GM12878 (cell line): ENCODE data around the gene SALL3. TPM values are rescaled to one million over a fixed set of nuclear protein-coding genes. Genes with fewer than 3 reads are reported as not detected.

ENCODE experiments used
- ATAC-seq: fragments of 200-7000 bp; cut with Tn5 transposase; 3 replicates; pipeline ENCODE4 v1.9.1; 2020; ENCODE audit warnings: mild to moderate bottlenecking, moderate library complexity
- BruUV-seq: library from RNA; stranded (reverse); fragments of 400-500 nt; replicated peaks from 2 replicates; lab custom pipeline; 2021; lab: Mats Ljungman, UMichigan
- CTCF ChIA-PET: fragments of 300-600 bp; sonication (Branson Sonifier 250); formaldehyde crosslinking; extraction: SDS; loops from one replicate; lab custom pipeline; 2021; ENCODE audit warnings: inconsistent platforms; lab: Yijun Ruan, JAX
- POLR2A ChIA-PET: fragments of 350-600 bp; formaldehyde crosslinking; extraction: SDS; loops from one replicate; lab custom pipeline; 2021; ENCODE audit warnings: inconsistent platforms; lab: Charles Lee
- RAD21 ChIA-PET: fragments of 300-600 bp; sonication (Branson Sonifier 250); formaldehyde crosslinking; loops from one replicate; lab custom pipeline; 2023; ENCODE audit warnings: antibody characterized with exemption; ENCODE audit not compliant: unreplicated experiment; lab: Charles Lee
- SMC1A ChIA-PET: fragments of 300-600 bp; sonication (Branson Sonifier 250); formaldehyde crosslinking; loops from one replicate; lab custom pipeline; 2023; ENCODE audit not compliant: unreplicated experiment, uncharacterized antibody; lab: Charles Lee
- DNase-seq: peaks from one replicate; pipeline ENCODE4 v3.0.0-alpha.2; 2011; ENCODE audit warnings: low read depth, low spot score
- FAIRE-seq: peaks from 3 replicates; lab custom pipeline; 2011; peaks lifted over from hg19 to GRCh38; lab: Jason Lieb, UNC
- H2AFZ ChIP-seq: 2 replicates; pipeline ENCODE4 v1.6.0; 2011; ENCODE audit warnings: low read depth, low read length, control low read depth; ENCODE audit not compliant: control insufficient read depth
- H3K27ac ChIP-seq: 2 replicates; pipeline ENCODE4 v1.5.1; 2011; ENCODE audit warnings: control low read depth; ENCODE audit not compliant: control insufficient read depth, insufficient read depth
- H3K27me3 ChIP-seq, 2 experiments: replicated peaks in 1 of 2; 2 replicates each; pipeline versions ENCODE4 v1.6.0 to v1.6.1; 2011; ENCODE audit warnings: low read length in 1 of 2; ENCODE audit not compliant: control insufficient read depth in 2 of 2, insufficient read depth in 2 of 2
- H3K36me3 ChIP-seq, 2 experiments: 2 replicates each; pipeline ENCODE4 v1.5.1; 2011; ENCODE audit warnings: low read length in 1 of 2; ENCODE audit not compliant: control insufficient read depth in 2 of 2, insufficient read depth in 2 of 2
- H3K4me1 ChIP-seq: 2 replicates; pipeline ENCODE4 v1.6.1; 2011; ENCODE audit warnings: mild to moderate bottlenecking, low read length, moderate library complexity, mixed read lengths; ENCODE audit not compliant: control insufficient read depth, insufficient read depth
- H3K4me2 ChIP-seq: 2 replicates; pipeline ENCODE4 v1.6.0; 2011; ENCODE audit warnings: control low read depth; ENCODE audit not compliant: control insufficient read depth, insufficient read depth
- H3K4me3 ChIP-seq: fragments of 200-600 bp; sonication (generic); 2 replicates; pipeline ENCODE4 v1.5.1; 2016
- H3K79me2 ChIP-seq: 2 replicates; pipeline ENCODE4 v1.6.0; 2011; ENCODE audit warnings: low read length; ENCODE audit not compliant: control insufficient read depth, insufficient read depth
- H3K9ac ChIP-seq: 2 replicates; pipeline ENCODE4 v1.8.0; 2011; ENCODE audit warnings: low read length, control low read depth, mixed read lengths; ENCODE audit not compliant: control insufficient read depth, insufficient read depth
- H3K9me3 ChIP-seq: replicated peaks from 3 replicates; pipeline ENCODE4 v1.5.1; 2011; ENCODE audit warnings: mild to moderate bottlenecking, low read length; ENCODE audit not compliant: control insufficient read depth, insufficient read depth
- H4K20me1 ChIP-seq: 2 replicates; pipeline ENCODE4 v1.6.0; 2011; ENCODE audit not compliant: control insufficient read depth, insufficient read depth
- IKZF2 ChIP-seq, 2 experiments: fragments of 450-650 bp; IDR thresholded peaks; 2 replicates each; pipeline ENCODE4 v1.6.1; 2017; ENCODE audit warnings: mild to moderate bottlenecking in 2 of 2, moderate library complexity in 2 of 2
- IRF4 ChIP-seq: IDR thresholded peaks from 2 replicates; pipeline ENCODE4 v1.6.1; 2011; ENCODE audit warnings: low read depth, low read length
- MTA2 ChIP-seq: fragments of 450-650 bp; IDR thresholded peaks from 2 replicates; pipeline ENCODE4 v1.6.1; 2016; ENCODE audit warnings: low read depth, mild to moderate bottlenecking, moderate library complexity
- MTA3 ChIP-seq: IDR thresholded peaks from 2 replicates; pipeline ENCODE4 v1.6.1; 2012; ENCODE audit warnings: low read length, inconsistent platforms, borderline replicate concordance
- RELB ChIP-seq: fragments of 450-650 bp; IDR thresholded peaks from 2 replicates; pipeline ENCODE4 v1.6.1; 2017; ENCODE audit warnings: low read depth, mild to moderate bottlenecking, moderate library complexity
- SP1 ChIP-seq: IDR thresholded peaks from one replicate; pipeline ENCODE4 v1.6.1; 2011; ENCODE audit warnings: low read depth, low read length
- TBL1XR1 ChIP-seq: IDR thresholded peaks from 2 replicates; pipeline ENCODE4 v1.6.1; 2012; ENCODE audit warnings: low read depth, low read length, improper control_type of control experiment
- WGBS: methylation state at CpG from one replicate; pipeline ENCODE4 v1.1.6; 2016; ENCODE audit warnings: low lambda C conversion rate; ENCODE audit not compliant: insufficient replicate concordance, insufficient coverage; ENCODE audit errors: missing lambda C conversion rate; 5-methylcytosine and 5-hydroxymethylcytosine counted together
- in situ Hi-C: fragments of 300-500 bp; cut with MboI; formaldehyde crosslinking; loops from 9 replicates; pipeline ENCODE4 v1.14.3; 2018; ENCODE audit warnings: mixed read lengths
- intact Hi-C: fragments of 100-400 bp; cut with micrococcal nuclease; formaldehyde crosslinking; loops from one replicate; pipeline ENCODE4 v1.14.2; 2022; ENCODE audit not compliant: unreplicated experiment
- polyA plus RNA-seq, 11 experiments: library from polyadenylated mRNA; depleted of rRNA in 4 of 11; unstranded in 6 of 11; stranded (reverse) in 5 of 11; fragments of >200 nt; fragmentation: Nextera tagmentation in 4 of 11; fragmentation: Illumina TruSeq in 1 of 11; extraction: Ambion mirVana in 4 of 11; extraction: Trizol in 1 of 11; gene quantifications; 1 replicate in 1 of 11; 2 replicates in 10 of 11; pipeline versions ENCODE4 v1.2.1 to v1.2.3, GENCODE V29; 2011 to 2016; ENCODE audit warnings: inconsistent platforms in 2 of 11, missing spikeins in 2 of 11, low read depth in 1 of 11
- total RNA-seq, 4 experiments: library from RNA; depleted of rRNA in 3 of 4; stranded (reverse); fragments of >200 nt in 3 of 4; fragmentation: Illumina TruSeq in 1 of 4; extraction: Trizol in 1 of 4; gene quantifications; 2 replicates each; pipeline versions ENCODE4 v1.2.1 to v1.2.3, GENCODE V29; 2013 to 2021
- TF ChIP-seq, protein P1 (sequence below): fragments of 450-650 bp; IDR thresholded peaks from 2 replicates; pipeline ENCODE4 v1.6.1; 2017; ENCODE audit warnings: mild to moderate bottlenecking

Gene SALL3
- total and polyA plus RNA-seq, 10 of the 15 experiments (the other 5 are each of a cell fraction or from before 2014, with no cell fraction given), result 0.01 to 0.10 (median 0.07) TPM; not detected in 7

DNA sequence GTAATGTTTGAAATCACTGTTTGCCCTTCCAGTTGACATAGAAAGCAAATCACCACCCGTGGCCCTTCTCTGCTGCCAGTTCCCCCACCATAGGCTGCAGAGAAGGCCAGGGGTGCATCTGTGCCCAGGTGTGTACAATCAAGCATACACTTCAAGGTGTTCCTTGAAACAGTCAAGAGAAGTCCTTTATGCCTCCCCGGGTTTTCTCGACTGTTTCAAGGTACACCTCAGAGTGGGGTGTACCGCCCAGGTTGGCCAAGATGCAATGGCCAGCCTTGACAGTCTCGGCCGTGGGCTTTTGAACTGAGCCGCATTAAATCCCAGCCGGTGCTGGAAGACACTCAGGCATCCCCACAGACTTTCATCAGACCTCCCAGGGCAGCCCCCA is 68.6 kb downstream of the SALL3 start:
- DNase-seq, result no peak
- ChIA-PET CTCF (no interaction called here), SMC1A (no interaction called here)
- Histone ChIP-seq H3K27ac (no peak overlapping the region), H3K27me3 (no peaks in the 10 kb centered on the region), H3K4me3 (no peak overlapping the region), H3K9ac (no peak overlapping the region)
- in situ Hi-C loops, result no loop called here
- no peak for TF ChIP-seq MTA2
- TF ChIP-seq MTA3, result no peak
- TF ChIP-seq, protein P1, sequence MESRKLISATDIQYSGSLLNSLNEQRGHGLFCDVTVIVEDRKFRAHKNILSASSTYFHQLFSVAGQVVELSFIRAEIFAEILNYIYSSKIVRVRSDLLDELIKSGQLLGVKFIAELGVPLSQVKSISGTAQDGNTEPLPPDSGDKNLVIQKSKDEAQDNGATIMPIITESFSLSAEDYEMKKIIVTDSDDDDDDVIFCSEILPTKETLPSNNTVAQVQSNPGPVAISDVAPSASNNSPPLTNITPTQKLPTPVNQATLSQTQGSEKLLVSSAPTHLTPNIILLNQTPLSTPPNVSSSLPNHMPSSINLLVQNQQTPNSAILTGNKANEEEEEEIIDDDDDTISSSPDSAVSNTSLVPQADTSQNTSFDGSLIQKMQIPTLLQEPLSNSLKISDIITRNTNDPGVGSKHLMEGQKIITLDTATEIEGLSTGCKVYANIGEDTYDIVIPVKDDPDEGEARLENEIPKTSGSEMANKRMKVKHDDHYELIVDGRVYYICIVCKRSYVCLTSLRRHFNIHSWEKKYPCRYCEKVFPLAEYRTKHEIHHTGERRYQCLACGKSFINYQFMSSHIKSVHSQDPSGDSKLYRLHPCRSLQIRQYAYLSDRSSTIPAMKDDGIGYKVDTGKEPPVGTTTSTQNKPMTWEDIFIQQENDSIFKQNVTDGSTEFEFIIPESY, result no peak
- TF ChIP-seq, all 136 proteins: peak for 0
- Histone ChIP-seq H3K4me1 (no peaks in the 10 kb centered on the region), H2AFZ (no peak overlapping the region), H3K9me3 (no peaks in the 10 kb centered on the region), H3K36me3 (no peaks in the 10 kb centered on the region), H3K4me2 (no peak overlapping the region), H3K79me2 (no peaks in the 10 kb centered on the region), H4K20me1 (no peaks in the 10 kb centered on the region)
- ChIA-PET RAD21 (no interaction called here), POLR2A (no interaction called here)
- intact Hi-C loops, result no loop called here
- no peak for ATAC-seq
- WGBS, result 55% methylated on average over 8 of the region's 8 CpGs
- BruUV-seq, result no TSS peak
- FAIRE-seq, result no peak

- TF ChIP-seq SP1 (no peak), IRF4 (no peak), IKZF2 (IDR thresholded peaks at IDR 0.05) (no peak), TBL1XR1 (no peak), RELB (no peak)
- TF ChIP-seq, all 136 proteins: peak for 0
- in situ Hi-C loops, result no loop called here
- no peaks in the 10 kb centered on the region for H3K9me3 ChIP-seq
- no peak overlapping the region for H3K27ac ChIP-seq
- H3K4me2 ChIP-seq, result no peak overlapping the region
- ChIA-PET CTCF (no interaction called here), RAD21 (no interaction called here), POLR2A (no interaction called here), SMC1A (interaction anchor here (1.3 kb wide), 1 partner anchor 226 kb away, joined by 3 read pairs; no protein-coding TSS in a partner anchor)
- WGBS, result 57% methylated on average over 3 of the region's 3 CpGs
- no peak for DNase-seq
- H2AFZ ChIP-seq, result no peak overlapping the region
- no TSS peak for BruUV-seq
- H3K79me2 ChIP-seq, result no peaks in the 10 kb centered on the region
- no peaks in the 10 kb centered on the region for H3K4me1 ChIP-seq
- no peaks in the 10 kb centered on the region for H3K36me3 ChIP-seq
- intact Hi-C loops, result no loop called here
- no peak for FAIRE-seq
- H4K20me1 ChIP-seq, result no peaks in the 10 kb centered on the region
- ATAC-seq, result no peak
- no peak overlapping the region for H3K9ac ChIP-seq
- no peak overlapping the region for H3K4me3 ChIP-seq
- no peaks in the 10 kb centered on the region for H3K27me3 ChIP-seq
These were observed 69.9 kb downstream of the SALL3 start for GRCh38 chr18:79049506-79049905.
